Thoracic aorta (tissue), 2 donors: ENCODE data around the gene MOAP1. TPM values are rescaled to one million over a fixed set of nuclear protein-coding genes. Genes with fewer than 3 reads are reported as not detected.
"Not testable (repeated sequence)": the region's sequence is repeated elsewhere in the genome, so short reads cannot be mapped to it uniquely, and the experiment has no call there.

ENCODE experiments used
- ATAC-seq: fragments of 150-250 bp; one replicate; pipeline ENCODE4 v1.8.0; 2017; ENCODE audit warnings: low read depth; ENCODE audit not compliant: insufficient number of reproducible peaks, low FRiP score
- DNase-seq: peaks from one replicate; pipeline ENCODE4 v3.0.0-alpha.2; 2020; ENCODE audit warnings: low spot score
- H3K27ac ChIP-seq, 2 donors: fragments of 200-600 bp; sonication (generic); 1 replicate in 1 of 2; 2 replicates in 1 of 2; pipeline ENCODE4 v1.5.1; 2016; ENCODE audit warnings: mild to moderate bottlenecking in 2 of 2, moderate library complexity in 2 of 2
- H3K27me3 ChIP-seq: fragments of 200-600 bp; sonication (generic); replicated peaks from 2 replicates; pipeline ENCODE4 v1.6.0; 2016; ENCODE audit warnings: mild to moderate bottlenecking; ENCODE audit not compliant: insufficient read depth
- H3K36me3 ChIP-seq: fragments of 200-600 bp; sonication (generic); one replicate; pipeline ENCODE4 v1.5.1; 2016
- H3K4me1 ChIP-seq, 2 donors: fragments of 200-600 bp; sonication (generic); 1 replicate in 1 of 2; 2 replicates in 1 of 2; pipeline versions ENCODE4 v1.5.1 to v1.6.0; 2016; ENCODE audit warnings: low read depth in 2 of 2, mild to moderate bottlenecking in 1 of 2; ENCODE audit not compliant: control insufficient read depth in 1 of 2
- H3K4me3 ChIP-seq: fragments of 200-600 bp; sonication (generic); 2 replicates; pipeline ENCODE4 v1.5.1; 2016; ENCODE audit warnings: mild to moderate bottlenecking
- H3K9me3 ChIP-seq: fragments of 200-600 bp; sonication (generic); 2 replicates; pipeline ENCODE4 v1.5.1; 2016
- CTCF ChIP-seq: fragments of 200-600 bp; sonication (generic); IDR thresholded peaks from one replicate; pipeline ENCODE4 v1.5.1; 2019; ENCODE audit warnings: antibody characterized with exemption
- total RNA-seq, 2 donors: library from RNA; depleted of rRNA; stranded (reverse); fragments of >200 nt; gene quantifications; one replicate each; pipeline versions ENCODE4 v1.1.0 to v1.2.3, GENCODE V29; 2016

MOAP1 gene
- total RNA-seq, 2 donors from 2014 or later: 26.0 to 28.6 TPM

GRCh38 chr14:93165271-93166265 lies 19.1 kb downstream of the MOAP1 start:
- not testable (repeated sequence) for H3K27me3 ChIP-seq, H3K4me3 ChIP-seq, H3K27ac ChIP-seq, H3K9me3 ChIP-seq, H3K4me1 ChIP-seq, DNase-seq, H3K36me3 ChIP-seq, ATAC-seq

- Histone ChIP-seq H3K4me3 (no peak overlapping the region), H3K27ac (no peak overlapping the region), H3K4me1 (no peaks in the 10 kb centered on the region), H3K27me3 (no peaks in the 10 kb centered on the region), H3K36me3 (no peaks in the 10 kb centered on the region), H3K9me3 (no peaks in the 10 kb centered on the region)
- no peak for DNase-seq
- ATAC-seq: no peak
- TF ChIP-seq CTCF: no peak
Observed at GRCh38 chr14:93163564-93163963, 21.1 kb downstream of the MOAP1 start.

- no peaks in the 10 kb centered on the region for H3K4me1 ChIP-seq
- ATAC-seq (no peak), DNase-seq (no peak)
- TF ChIP-seq CTCF: no peak
- H3K36me3 ChIP-seq: no peaks in the 10 kb centered on the region
- no peak overlapping the region for H3K27ac ChIP-seq
- H3K9me3 ChIP-seq: no peaks in the 10 kb centered on the region
- no peak overlapping the region for H3K4me3 ChIP-seq
- H3K27me3 ChIP-seq: no peaks in the 10 kb centered on the region
Observed at GRCh38 chr14:93161411-93161940, 23.2 kb downstream of the MOAP1 start.

- Histone ChIP-seq H3K4me1 (no peaks in the 10 kb centered on the region), H3K27me3 (no peaks in the 10 kb centered on the region), H3K36me3 (no peaks in the 10 kb centered on the region), H3K4me3 (no peak overlapping the region), H3K9me3 (no peaks in the 10 kb centered on the region), H3K27ac (no peak overlapping the region)
- DNase-seq (no peak), ATAC-seq (no peak)
- no peak for TF ChIP-seq CTCF
Observed at GRCh38 chr14:93160353-93160801, 24.3 kb downstream of the MOAP1 start.

GRCh38 chr14:93159625-93160352 lies 24.9 kb downstream of the MOAP1 start:
- not testable (repeated sequence) for H3K27me3 ChIP-seq, H3K4me3 ChIP-seq, H3K4me1 ChIP-seq, H3K27ac ChIP-seq, ATAC-seq, DNase-seq, H3K36me3 ChIP-seq, H3K9me3 ChIP-seq

GRCh38 chr14:93158349-93158748 lies 26.3 kb downstream of the MOAP1 start:
- ATAC-seq, H3K4me3 ChIP-seq, H3K36me3 ChIP-seq, H3K9me3 ChIP-seq, H3K4me1 ChIP-seq, DNase-seq, H3K27ac ChIP-seq, H3K27me3 ChIP-seq: not testable (repeated sequence)
